ENCODE data around the gene ZDHHC8. TPM values are rescaled to one million over a fixed set of nuclear protein-coding genes. Genes with fewer than 3 reads are reported as not detected.

Gene ZDHHC8
- total RNA-seq, 2 experiments from 2014 or later, result 26.4 to 31.3 TPM

- Mint-ChIP-seq H3K36me3 (ENCODE audit: low read depth) (peaks cover 46% of the 10 kb centered on the region), H3K4me3 (peak overlapping the region; percentile 90), H3K4me1 (ENCODE audit: low read depth) (peaks cover 53% of the 10 kb centered on the region), H3K27ac (peak overlapping the region; percentile 94), H3K27me3 (ENCODE audit: low read depth) (no peaks in the 10 kb centered on the region), H3K9me3 (no peaks in the 10 kb centered on the region)
- intact Hi-C loops (cut with micrococcal nuclease), result loop anchor here (2.0 to 10.0 kb wide), 4 partner anchors 150 to 686 kb away; partner anchors contain the start of genes GNB1L, HIRA, KLHL22 and MRPL40
- no peak for DNase-seq
- CTCF ChIA-PET, result interaction anchor here (0.5 to 2.0 kb wide), 3 partner anchors 11 to 50 kb away, joined by 3 to 11 read pairs (median 5); no protein-coding TSS in a partner anchor
These were observed 13.1 kb upstream of the ZDHHC8 start for GRCh38 chr22:20118300-20119020.

- no peaks in the 10 kb centered on the region for H3K9me3 Mint-ChIP-seq
- peaks cover 38% of the 10 kb centered on the region for H3K36me3 Mint-ChIP-seq (ENCODE audit: low read depth)
- no peaks in the 10 kb centered on the region for H3K27me3 Mint-ChIP-seq (ENCODE audit: low read depth)
- H3K4me1 Mint-ChIP-seq (ENCODE audit: low read depth), result peaks cover 35% of the 10 kb centered on the region
- H3K27ac Mint-ChIP-seq, result peak overlapping the region; percentile 9
- CTCF ChIA-PET, result interaction anchor here (0.8 kb wide), 1 partner anchor 11 kb away, joined by 3 read pairs; no protein-coding TSS in a partner anchor
- intact Hi-C loops (cut with micrococcal nuclease), result no loop called here
- H3K4me3 Mint-ChIP-seq, result no peak overlapping the region
- DNase-seq, result no peak
These were observed 9.7 kb upstream of the ZDHHC8 start for GRCh38 chr22:20121856-20122415.

- no peaks in the 10 kb centered on the region for H3K27me3 Mint-ChIP-seq (ENCODE audit: low read depth)
- H3K4me3 Mint-ChIP-seq, result no peak overlapping the region
These were observed 8.1 kb upstream of the ZDHHC8 start for GRCh38 chr22:20123366-20124082.

GRCh38 chr22:20124083-20124787 is 7.4 kb upstream of the ZDHHC8 start:
- no peak for DNase-seq
- CTCF ChIA-PET, result interaction anchor here (0.6 kb wide), 1 partner anchor 45 kb away, joined by 3 read pairs; no protein-coding TSS in a partner anchor
- intact Hi-C loops (cut with micrococcal nuclease), result no loop called here
- H3K4me3 Mint-ChIP-seq, result no peak overlapping the region
- H3K9me3 Mint-ChIP-seq, result no peaks in the 10 kb centered on the region
- H3K36me3 Mint-ChIP-seq (ENCODE audit: low read depth), result peaks cover 31% of the 10 kb centered on the region
- no peaks in the 10 kb centered on the region for H3K27me3 Mint-ChIP-seq (ENCODE audit: low read depth)
- no peak overlapping the region for H3K27ac Mint-ChIP-seq
- H3K4me1 Mint-ChIP-seq (ENCODE audit: low read depth), result peaks cover 35% of the 10 kb centered on the region

More at GRCh38 chr22:20123366-20124082, 8.1 kb upstream of the ZDHHC8 start:
- DNase-seq, result no peak
- no peak overlapping the region for H3K27ac Mint-ChIP-seq
- CTCF ChIA-PET, result no interaction called here
- peaks cover 36% of the 10 kb centered on the region for H3K36me3 Mint-ChIP-seq (ENCODE audit: low read depth)
- intact Hi-C loops (cut with micrococcal nuclease), result no loop called here
- H3K4me1 Mint-ChIP-seq (ENCODE audit: low read depth), result peaks cover 34% of the 10 kb centered on the region
- H3K9me3 Mint-ChIP-seq, result no peaks in the 10 kb centered on the region

GRCh38 chr22:20125201-20126174 is 6.1 kb upstream of the ZDHHC8 start:
- no peaks in the 10 kb centered on the region for H3K9me3 Mint-ChIP-seq
- CTCF ChIA-PET, result no interaction called here
- no peak overlapping the region for H3K4me3 Mint-ChIP-seq
- no peak overlapping the region for H3K27ac Mint-ChIP-seq
- intact Hi-C loops (cut with micrococcal nuclease), result no loop called here
- peaks cover 19% of the 10 kb centered on the region for H3K36me3 Mint-ChIP-seq (ENCODE audit: low read depth)
- H3K4me1 Mint-ChIP-seq (ENCODE audit: low read depth), result peaks cover 30% of the 10 kb centered on the region
- no peak for DNase-seq
- H3K27me3 Mint-ChIP-seq (ENCODE audit: low read depth), result no peaks in the 10 kb centered on the region

GRCh38 chr22:20126284-20127029 is 5.1 kb upstream of the ZDHHC8 start:
- intact Hi-C loops (cut with micrococcal nuclease), result no loop called here
- Mint-ChIP-seq H3K9me3 (no peaks in the 10 kb centered on the region), H3K27me3 (ENCODE audit: low read depth) (no peaks in the 10 kb centered on the region), H3K36me3 (ENCODE audit: low read depth) (peaks cover 16% of the 10 kb centered on the region), H3K4me3 (no peak overlapping the region), H3K4me1 (ENCODE audit: low read depth) (peaks cover 23% of the 10 kb centered on the region), H3K27ac (no peak overlapping the region)
- CTCF ChIA-PET, result no interaction called here
- DNase-seq, result no peak

GRCh38 chr22:20127318-20127868 is 4.2 kb upstream of the ZDHHC8 start:
- no peak for DNase-seq
- Mint-ChIP-seq H3K4me3 (no peak overlapping the region), H3K27me3 (ENCODE audit: low read depth) (no peaks in the 10 kb centered on the region), H3K27ac (peak overlapping the region; percentile 25), H3K4me1 (ENCODE audit: low read depth) (peaks cover 15% of the 10 kb centered on the region), H3K9me3 (no peaks in the 10 kb centered on the region), H3K36me3 (ENCODE audit: low read depth) (peaks cover 10% of the 10 kb centered on the region)
- CTCF ChIA-PET, result no interaction called here
- intact Hi-C loops (cut with micrococcal nuclease), result no loop called here

- peak overlapping the region; percentile 25 for H3K27ac Mint-ChIP-seq
- H3K9me3 Mint-ChIP-seq, result no peaks in the 10 kb centered on the region
- CTCF ChIA-PET, result interaction anchor here (0.7 to 2.4 kb wide), 3 partner anchors 8 to 158 kb away, joined by 3 to 11 read pairs (median 9); no protein-coding TSS in a partner anchor
- no peaks in the 10 kb centered on the region for H3K27me3 Mint-ChIP-seq (ENCODE audit: low read depth)
- H3K4me3 Mint-ChIP-seq, result no peak overlapping the region
- H3K36me3 Mint-ChIP-seq (ENCODE audit: low read depth), result peaks cover 9% of the 10 kb centered on the region
- peaks cover 17% of the 10 kb centered on the region for H3K4me1 Mint-ChIP-seq (ENCODE audit: low read depth)
- intact Hi-C loops (cut with micrococcal nuclease), result no loop called here
- no peak for DNase-seq
These were observed 3.6 kb upstream of the ZDHHC8 start for GRCh38 chr22:20127869-20128618.

GRCh38 chr22:20128619-20128901 is 3.0 kb upstream of the ZDHHC8 start:
- H3K9me3 Mint-ChIP-seq, result no peaks in the 10 kb centered on the region
- DNase-seq, result no peak
- peaks cover 9% of the 10 kb centered on the region for H3K36me3 Mint-ChIP-seq (ENCODE audit: low read depth)
- CTCF ChIA-PET, result interaction anchor here (0.7 to 2.4 kb wide), 4 partner anchors 9 to 159 kb away, joined by 3 to 11 read pairs (median 6); no protein-coding TSS in a partner anchor
- peak overlapping the region; percentile 68 for H3K27ac Mint-ChIP-seq
- H3K27me3 Mint-ChIP-seq (ENCODE audit: low read depth), result no peaks in the 10 kb centered on the region
- H3K4me1 Mint-ChIP-seq (ENCODE audit: low read depth), result peaks cover 22% of the 10 kb centered on the region
- H3K4me3 Mint-ChIP-seq, result no peak overlapping the region
- intact Hi-C loops (cut with micrococcal nuclease), result no loop called here
